C4-2B (cell line): ENCODE results near the gene HP.

ENCODE experiments used
- CTCF ChIP-seq: fragments of 450-650 bp; conservative IDR thresholded peaks from 2 replicates; pipeline ENCODE4 v1.5.1; 2017; ENCODE audit warnings: mild to moderate bottlenecking
- ZFX ChIP-seq: fragments of 450-650 bp; IDR thresholded peaks from 2 replicates; pipeline ENCODE4 v1.6.1; 2017

- TF ChIP-seq CTCF, result no peak
- no peak for TF ChIP-seq ZFX
Measured at GRCh38 chr16:72036098-72036497, 18.2 kb upstream of the HP start.
